Thyroid gland (tissue), 4 donors: ENCODE measurements around the gene IRS1. TPM values are rescaled to one million over a fixed set of nuclear protein-coding genes. Genes with fewer than 3 reads are reported as not detected.

ENCODE experiments used
- DNase-seq, 2 donors: peaks; one replicate each; pipeline ENCODE4 v3.0.0-alpha.2; 2019
- H3K27ac ChIP-seq, 3 donors: fragments of 200-600 bp; sonication (generic); 1 replicate in 2 of 3; 2 replicates in 1 of 3; pipeline ENCODE4 v1.5.1; 2016 to 2019; ENCODE audit warnings: mild to moderate bottlenecking in 1 of 3, moderate library complexity in 1 of 3
- H3K27me3 ChIP-seq: fragments of 200-600 bp; sonication (generic); one replicate; pipeline ENCODE4 v1.5.1; 2019
- H3K36me3 ChIP-seq, 2 donors: fragments of 200-600 bp; sonication (generic); one replicate each; pipeline ENCODE4 v1.5.1; 2016 to 2019
- H3K4me1 ChIP-seq, 2 donors: fragments of 200-600 bp; sonication (generic); one replicate each; pipeline ENCODE4 v1.5.1; 2017 to 2019
- H3K4me3 ChIP-seq, 3 donors: fragments of 200-600 bp; sonication (generic); replicated peaks in 1 of 3; 1 replicate in 2 of 3; 2 replicates in 1 of 3; pipeline ENCODE4 v1.5.1; 2016; ENCODE audit warnings: mild to moderate bottlenecking in 1 of 3
- H3K9me3 ChIP-seq: fragments of 200-600 bp; sonication (generic); one replicate; pipeline ENCODE4 v1.5.1; 2017
- POLR2A ChIP-seq, 2 donors: fragments of 450-650 bp; IDR thresholded peaks; one replicate each; pipeline ENCODE4 v1.6.1; 2017; ENCODE audit warnings: antibody characterized with exemption in 2 of 2, mild to moderate bottlenecking in 2 of 2, moderate library complexity in 1 of 2
- WGBS, 2 donors: methylation state at CpG; one replicate each; pipeline ENCODE4 v1.1.5; 2017; 5-methylcytosine and 5-hydroxymethylcytosine counted together
- intact Hi-C: fragments of 100-400 bp; cut with DNase I; formaldehyde crosslinking; loops from one replicate; pipeline ENCODE4 v1.15.1; 2023
- total RNA-seq, 4 donors: library from RNA; depleted of rRNA; stranded (reverse); fragments of >200 nt; gene quantifications; one replicate each; pipeline ENCODE4 v1.2.3, GENCODE V29; 2016
- TF ChIP-seq, protein P1 (sequence below), 6 experiments: fragments of 200-600 bp in 3 of 6; fragments of 450-650 bp in 3 of 6; sonication (generic) in 3 of 6; IDR thresholded peaks; one replicate each; pipeline ENCODE4 v1.5.1; 2016 to 2019; ENCODE audit warnings: antibody characterized with exemption in 6 of 6, mild to moderate bottlenecking in 2 of 6, inconsistent platforms in 1 of 6, moderate library complexity in 1 of 6

Gene IRS1
- total RNA-seq, 4 donors from 2014 or later, result 61.9 to 166 (median 98.7) TPM

DNA sequence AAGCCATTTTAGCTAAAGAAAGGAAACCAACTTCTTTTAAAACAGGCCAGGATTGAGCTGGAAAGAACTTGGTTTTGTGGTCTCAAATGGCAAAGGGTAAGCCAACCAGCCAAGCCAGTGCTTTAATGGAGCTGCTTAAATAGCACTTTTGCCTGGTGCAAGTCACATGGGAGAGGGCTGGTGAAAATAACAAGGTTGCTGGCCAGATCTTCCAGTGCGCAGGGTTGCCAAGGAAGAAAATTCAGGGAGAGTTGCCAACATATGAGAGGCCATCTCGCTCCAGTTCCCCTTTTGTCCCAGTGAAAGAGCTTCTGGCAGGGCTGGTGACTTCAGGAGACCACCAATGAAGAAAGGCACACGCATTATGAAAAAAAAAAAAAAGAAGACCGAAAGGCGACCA is 57.3 kb downstream of the IRS1 start:
- no peaks in the 10 kb centered on the region for H3K9me3 ChIP-seq
- DNase-seq, result peak; percentile 72 to 73
- peaks cover 51 to 73% of the 10 kb centered on the region in 2 donors for H3K4me1 ChIP-seq
- H3K4me3 ChIP-seq, result no peak overlapping the region
- H3K27me3 ChIP-seq, result no peaks in the 10 kb centered on the region
- peak overlapping the region; percentile 45 to 74 (median 69) for H3K27ac ChIP-seq
- peak in 1 of 2 donors; percentile 7 for TF ChIP-seq POLR2A (IDR thresholded peaks at IDR 0.05)
- TF ChIP-seq, protein P1, sequence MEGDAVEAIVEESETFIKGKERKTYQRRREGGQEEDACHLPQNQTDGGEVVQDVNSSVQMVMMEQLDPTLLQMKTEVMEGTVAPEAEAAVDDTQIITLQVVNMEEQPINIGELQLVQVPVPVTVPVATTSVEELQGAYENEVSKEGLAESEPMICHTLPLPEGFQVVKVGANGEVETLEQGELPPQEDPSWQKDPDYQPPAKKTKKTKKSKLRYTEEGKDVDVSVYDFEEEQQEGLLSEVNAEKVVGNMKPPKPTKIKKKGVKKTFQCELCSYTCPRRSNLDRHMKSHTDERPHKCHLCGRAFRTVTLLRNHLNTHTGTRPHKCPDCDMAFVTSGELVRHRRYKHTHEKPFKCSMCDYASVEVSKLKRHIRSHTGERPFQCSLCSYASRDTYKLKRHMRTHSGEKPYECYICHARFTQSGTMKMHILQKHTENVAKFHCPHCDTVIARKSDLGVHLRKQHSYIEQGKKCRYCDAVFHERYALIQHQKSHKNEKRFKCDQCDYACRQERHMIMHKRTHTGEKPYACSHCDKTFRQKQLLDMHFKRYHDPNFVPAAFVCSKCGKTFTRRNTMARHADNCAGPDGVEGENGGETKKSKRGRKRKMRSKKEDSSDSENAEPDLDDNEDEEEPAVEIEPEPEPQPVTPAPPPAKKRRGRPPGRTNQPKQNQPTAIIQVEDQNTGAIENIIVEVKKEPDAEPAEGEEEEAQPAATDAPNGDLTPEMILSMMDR (IDR thresholded peaks at IDR 0.05), result no peak
- WGBS, 2 donors, result 12 to 18% methylated on average over 5 of the region's 5 CpGs
- intact Hi-C loops, result no loop called here
- H3K36me3 ChIP-seq, result no peaks in the 10 kb centered on the region

DNA sequence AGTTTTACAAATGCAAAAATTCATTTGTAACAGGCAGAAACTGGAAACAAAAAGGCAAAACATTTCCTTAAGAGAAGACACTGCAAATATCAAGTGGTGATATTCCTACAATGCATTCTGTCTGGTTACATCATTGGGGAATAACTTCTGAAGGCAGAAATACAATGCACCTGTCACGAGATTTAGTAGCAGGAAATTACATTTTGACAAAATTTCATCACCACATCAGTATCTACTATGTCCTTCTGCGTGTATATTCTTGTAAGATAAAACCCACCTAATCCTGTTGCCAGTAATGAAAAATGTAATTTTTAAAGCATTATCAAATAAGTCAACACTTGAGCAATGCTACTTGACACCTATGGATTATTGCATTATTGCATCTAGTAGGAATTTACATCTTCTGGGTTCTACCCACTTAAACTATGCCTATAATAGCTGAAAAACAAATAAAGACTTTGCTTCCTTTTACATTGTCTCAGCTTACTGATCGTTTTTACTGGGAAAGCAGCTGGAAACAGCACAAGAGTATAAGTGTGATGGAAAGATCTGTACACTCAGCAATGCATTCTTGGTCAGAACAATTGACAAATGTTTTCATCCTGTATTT is 59.5 kb downstream of the IRS1 start:
- 55 to 70% methylated on average over 3 of the region's 3 CpGs for WGBS, 2 donors
- H3K27ac ChIP-seq, result peak overlapping the region in 1 of 3 donors; percentile 8
- no peak for TF ChIP-seq POLR2A (IDR thresholded peaks at IDR 0.05)
- TF ChIP-seq, protein P1 (IDR thresholded peaks at IDR 0.05), result no peak
- intact Hi-C loops, result no loop called here
- no peak overlapping the region for H3K4me3 ChIP-seq
- no peaks in the 10 kb centered on the region for H3K9me3 ChIP-seq
- no peaks in the 10 kb centered on the region for H3K27me3 ChIP-seq
- peaks cover 48 to 61% of the 10 kb centered on the region in 2 donors for H3K4me1 ChIP-seq
- peaks cover 0 to under 1% of the 10 kb centered on the region in 2 donors for H3K36me3 ChIP-seq
- DNase-seq, result no peak

DNA sequence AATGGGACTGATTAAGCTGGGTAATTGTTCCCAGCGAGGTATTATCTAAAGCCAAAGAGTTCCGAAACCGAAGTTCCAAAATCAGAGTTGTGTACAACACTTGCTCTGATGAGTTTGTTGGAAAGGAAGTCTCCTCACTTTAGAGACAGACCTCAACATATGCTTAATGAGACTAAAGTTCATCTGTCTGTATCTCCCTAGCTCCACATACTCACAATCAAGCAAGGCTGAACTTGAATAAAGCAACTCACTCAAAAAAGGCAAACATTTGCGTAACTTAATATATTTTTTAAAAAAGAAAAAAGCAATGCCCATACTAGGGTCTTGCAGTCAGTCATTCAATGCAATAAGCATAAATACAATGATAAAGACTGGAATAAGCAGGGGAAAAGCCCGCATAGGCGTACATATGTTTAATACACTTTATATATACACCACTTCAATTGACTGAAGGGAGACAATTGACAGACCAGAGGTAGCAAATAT is 60.0 kb downstream of the IRS1 start:
- H3K4me3 ChIP-seq, result no peak overlapping the region
- DNase-seq, result no peak
- TF ChIP-seq, protein P1 (IDR thresholded peaks at IDR 0.05), result no peak
- no peak for TF ChIP-seq POLR2A (IDR thresholded peaks at IDR 0.05)
- peaks cover 42 to 61% of the 10 kb centered on the region in 2 donors for H3K4me1 ChIP-seq
- no peaks in the 10 kb centered on the region for H3K9me3 ChIP-seq
- intact Hi-C loops, result no loop called here
- H3K27ac ChIP-seq, result peak overlapping the region in 1 of 3 donors; percentile 25
- H3K27me3 ChIP-seq, result no peaks in the 10 kb centered on the region
- H3K36me3 ChIP-seq, result peaks cover 0 to 6% of the 10 kb centered on the region in 2 donors
- WGBS, 2 donors, result 90% methylated on average over 6 of the region's 6 CpGs

DNA sequence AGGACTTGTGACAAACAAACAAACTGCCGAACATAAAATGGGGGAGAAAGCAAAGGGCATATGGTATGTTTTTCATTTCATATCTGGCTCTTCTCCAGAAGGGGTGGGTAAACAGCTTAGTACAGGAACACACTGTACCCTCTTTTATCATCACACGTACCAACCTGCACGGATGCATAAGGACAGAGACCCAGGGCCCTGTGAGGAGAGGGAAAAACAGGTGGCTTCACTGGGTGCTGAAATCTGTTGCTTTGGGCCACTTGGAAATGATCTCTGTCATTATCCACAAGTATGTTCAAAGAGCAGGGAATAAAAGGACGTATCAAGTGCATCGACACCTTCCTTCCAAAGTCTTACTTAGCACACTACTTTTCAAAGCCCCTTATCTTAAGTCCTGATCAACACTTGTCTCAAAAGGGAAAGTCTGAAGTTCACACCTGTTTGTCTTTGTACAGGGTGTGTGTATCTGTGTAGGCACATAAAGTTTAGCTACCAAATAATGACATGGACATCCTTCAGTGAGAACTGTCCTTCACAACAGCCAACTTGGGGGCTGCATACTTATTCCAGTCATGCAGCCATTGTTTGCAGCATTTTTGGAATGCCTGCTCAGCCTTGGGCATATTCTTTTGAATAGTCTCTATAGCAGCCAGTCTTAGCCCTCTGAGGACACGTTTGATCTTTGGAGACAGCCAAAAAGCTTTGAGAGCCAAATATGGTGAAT is 60.6 kb downstream of the IRS1 start:
- intact Hi-C loops, result no loop called here
- H3K4me1 ChIP-seq, result peaks cover 36 to 57% of the 10 kb centered on the region in 2 donors
- H3K9me3 ChIP-seq, result no peaks in the 10 kb centered on the region
- no peak for DNase-seq
- no peak overlapping the region for H3K4me3 ChIP-seq
- no peaks in the 10 kb centered on the region for H3K27me3 ChIP-seq
- no peak for TF ChIP-seq POLR2A (IDR thresholded peaks at IDR 0.05)
- TF ChIP-seq, protein P1 (IDR thresholded peaks at IDR 0.05), result no peak
- H3K36me3 ChIP-seq, result peaks cover 0 to 6% of the 10 kb centered on the region in 2 donors
- H3K27ac ChIP-seq, result peak overlapping the region in 1 of 3 donors; percentile 25
- 62 to 63% methylated on average over 6 of the region's 6 CpGs for WGBS, 2 donors
